ENCODE data around the gene LINC01488. TPM values are rescaled to one million over a fixed set of nuclear protein-coding genes. Genes with fewer than 3 reads are reported as not detected.

Gene LINC01488
- total RNA-seq, 1 experiment from 2014 or later: not detected

GRCh38 chr11:69490516-69490915 is 9.1 kb downstream of the LINC01488 start:
- Histone ChIP-seq H3K4me3 (no peak overlapping the region), H3K4me2 (no peak overlapping the region), H3F3A (ENCODE audit: insufficient read depth, low read depth) (no peaks in the 10 kb centered on the region), H3K9me2 (ENCODE audit: insufficient read depth) (no peaks in the 10 kb centered on the region), H3K27ac (no peak overlapping the region), H3K27me3 (ENCODE audit: insufficient read depth, low read depth) (peaks cover 20% of the 10 kb centered on the region), H3K4me1 (replicated peaks; ENCODE audit: insufficient read depth) (no peaks in the 10 kb centered on the region), H3K79me2 (ENCODE audit: low read depth) (no peaks in the 10 kb centered on the region), H4K20me1 (ENCODE audit: insufficient read depth) (no peaks in the 10 kb centered on the region), H3K9me3 (ENCODE audit: insufficient read depth, low read depth) (no peaks in the 10 kb centered on the region), H3K36me3 (ENCODE audit: low read depth) (no peaks in the 10 kb centered on the region), H2AFZ (no peak overlapping the region)
- POLR2A ChIA-PET (ENCODE audit: unreplicated experiment): no interaction called here
- TF ChIP-seq CTCF (conservative IDR thresholded peaks at IDR 0.05): no peak
- no peak for TF ChIP-seq EZH2 (IDR thresholded peaks at IDR 0.05; ENCODE audit: low read depth)
- CTCF ChIA-PET: no interaction called here
- intact Hi-C loops (cut with micrococcal nuclease; ENCODE audit: unreplicated experiment): no loop called here
- no TSS peak for BruUV-seq (replicated peaks)
- DNase-seq: no peak

- intact Hi-C loops (cut with micrococcal nuclease; ENCODE audit: unreplicated experiment): no loop called here
- Histone ChIP-seq H3K9me2 (ENCODE audit: insufficient read depth) (no peaks in the 10 kb centered on the region), H3K4me1 (replicated peaks; ENCODE audit: insufficient read depth) (peaks cover 1% of the 10 kb centered on the region), H3K4me2 (no peak overlapping the region), H3K27ac (no peak overlapping the region), H4K20me1 (ENCODE audit: insufficient read depth) (no peaks in the 10 kb centered on the region), H3K79me2 (ENCODE audit: low read depth) (no peaks in the 10 kb centered on the region), H3K36me3 (ENCODE audit: low read depth) (no peaks in the 10 kb centered on the region), H2AFZ (no peak overlapping the region), H3F3A (ENCODE audit: insufficient read depth, low read depth) (no peaks in the 10 kb centered on the region), H3K9me3 (ENCODE audit: insufficient read depth, low read depth) (no peaks in the 10 kb centered on the region), H3K27me3 (ENCODE audit: insufficient read depth, low read depth) (peaks cover 21% of the 10 kb centered on the region), H3K4me3 (no peak overlapping the region)
- no peak for TF ChIP-seq CTCF (conservative IDR thresholded peaks at IDR 0.05)
- no peak for TF ChIP-seq EZH2 (IDR thresholded peaks at IDR 0.05; ENCODE audit: low read depth)
- ChIA-PET CTCF (no interaction called here), POLR2A (ENCODE audit: unreplicated experiment) (no interaction called here)
- DNase-seq: no peak
- no TSS peak for BruUV-seq (replicated peaks)
Measured at GRCh38 chr11:69491071-69492031, 9.9 kb downstream of the LINC01488 start.

- no peaks in the 10 kb centered on the region for H3K36me3 ChIP-seq (ENCODE audit: low read depth)
- peaks cover 12% of the 10 kb centered on the region for H3K4me1 ChIP-seq (replicated peaks; ENCODE audit: insufficient read depth)
- TF ChIP-seq CTCF (conservative IDR thresholded peaks at IDR 0.05) (no peak), EZH2 (IDR thresholded peaks at IDR 0.05; ENCODE audit: low read depth) (no peak)
- no peak overlapping the region for H3K4me2 ChIP-seq
- ChIA-PET POLR2A (ENCODE audit: unreplicated experiment) (no interaction called here), CTCF (no interaction called here)
- intact Hi-C loops (cut with micrococcal nuclease; ENCODE audit: unreplicated experiment): no loop called here
- no peak overlapping the region for H2AFZ ChIP-seq
- no peaks in the 10 kb centered on the region for H4K20me1 ChIP-seq (ENCODE audit: insufficient read depth)
- peaks cover 25% of the 10 kb centered on the region for H3K27me3 ChIP-seq (ENCODE audit: insufficient read depth, low read depth)
- no peak for DNase-seq
- no peaks in the 10 kb centered on the region for H3K79me2 ChIP-seq (ENCODE audit: low read depth)
- no peak overlapping the region for H3K27ac ChIP-seq
- no peaks in the 10 kb centered on the region for H3F3A ChIP-seq (ENCODE audit: insufficient read depth, low read depth)
- H3K9me2 ChIP-seq (ENCODE audit: insufficient read depth): no peaks in the 10 kb centered on the region
- no TSS peak for BruUV-seq (replicated peaks)
- no peak overlapping the region for H3K4me3 ChIP-seq
- no peaks in the 10 kb centered on the region for H3K9me3 ChIP-seq (ENCODE audit: insufficient read depth, low read depth)
Measured at GRCh38 chr11:69492201-69492991, 10.9 kb downstream of the LINC01488 start.

Data from PC-9 (cell line).